HL-60 (cell line): ENCODE measurements around the gene CYSTM1.
"Not testable (repeated sequence)": the region's sequence is repeated elsewhere in the genome, so short reads cannot be mapped to it uniquely, and the experiment has no call there.

ENCODE experiments used
- CTCF ChIP-seq: IDR thresholded peaks from one replicate; pipeline ENCODE4 v1.5.1; 2011; ENCODE audit warnings: low read length, control low read depth, inconsistent platforms; ENCODE audit not compliant: insufficient read depth
- GABPA ChIP-seq: IDR thresholded peaks from 2 replicates; pipeline ENCODE4 v1.6.1; 2012; ENCODE audit warnings: low read depth
- POLR2AphosphoS5 ChIP-seq: IDR thresholded peaks from 2 replicates; pipeline ENCODE4 v1.6.1; 2012; ENCODE audit warnings: low read depth
- REST ChIP-seq: IDR thresholded peaks from 2 replicates; pipeline ENCODE4 v1.6.1; 2012; ENCODE audit warnings: low read depth; ENCODE audit not compliant: insufficient replicate concordance
- SPI1 ChIP-seq: IDR thresholded peaks from 2 replicates; pipeline ENCODE4 v1.6.1; 2012; ENCODE audit warnings: low read depth, mild to moderate bottlenecking, borderline replicate concordance

GRCh38 chr5:140198915-140199314 is 23.9 kb downstream of the CYSTM1 start:
- not testable (repeated sequence) for TF ChIP-seq POLR2AphosphoS5, REST, CTCF, GABPA, SPI1
